NB4 (cell line): ENCODE results near the gene NBEA.

ENCODE experiments used
- MAX ChIP-seq: IDR thresholded peaks from 2 replicates; pipeline ENCODE4 v1.6.1; 2011; ENCODE audit warnings: low read depth, low read length
- MYC ChIP-seq: IDR thresholded peaks from 2 replicates; pipeline ENCODE4 v1.6.1; 2011; ENCODE audit warnings: low read depth, low read length
- POLR2A ChIP-seq: IDR thresholded peaks from 2 replicates; pipeline ENCODE4 v1.6.1; 2011; ENCODE audit warnings: mild to moderate bottlenecking; ENCODE audit not compliant: insufficient read length; ENCODE audit errors: extremely low read depth
- TF ChIP-seq, protein P1 (sequence below): IDR thresholded peaks from one replicate; pipeline ENCODE4 v1.5.1; 2012; ENCODE audit warnings: low read depth, low read length

GRCh38 chr13:35163674-35164073 is 221.6 kb downstream of the NBEA start:
- TF ChIP-seq, protein P1, sequence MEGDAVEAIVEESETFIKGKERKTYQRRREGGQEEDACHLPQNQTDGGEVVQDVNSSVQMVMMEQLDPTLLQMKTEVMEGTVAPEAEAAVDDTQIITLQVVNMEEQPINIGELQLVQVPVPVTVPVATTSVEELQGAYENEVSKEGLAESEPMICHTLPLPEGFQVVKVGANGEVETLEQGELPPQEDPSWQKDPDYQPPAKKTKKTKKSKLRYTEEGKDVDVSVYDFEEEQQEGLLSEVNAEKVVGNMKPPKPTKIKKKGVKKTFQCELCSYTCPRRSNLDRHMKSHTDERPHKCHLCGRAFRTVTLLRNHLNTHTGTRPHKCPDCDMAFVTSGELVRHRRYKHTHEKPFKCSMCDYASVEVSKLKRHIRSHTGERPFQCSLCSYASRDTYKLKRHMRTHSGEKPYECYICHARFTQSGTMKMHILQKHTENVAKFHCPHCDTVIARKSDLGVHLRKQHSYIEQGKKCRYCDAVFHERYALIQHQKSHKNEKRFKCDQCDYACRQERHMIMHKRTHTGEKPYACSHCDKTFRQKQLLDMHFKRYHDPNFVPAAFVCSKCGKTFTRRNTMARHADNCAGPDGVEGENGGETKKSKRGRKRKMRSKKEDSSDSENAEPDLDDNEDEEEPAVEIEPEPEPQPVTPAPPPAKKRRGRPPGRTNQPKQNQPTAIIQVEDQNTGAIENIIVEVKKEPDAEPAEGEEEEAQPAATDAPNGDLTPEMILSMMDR, result no peak
- TF ChIP-seq POLR2A (no peak), MYC (no peak), MAX (no peak)
